ENCODE data around the gene TSPAN11. TPM values are rescaled to one million over a fixed set of nuclear protein-coding genes. Genes with fewer than 3 reads are reported as not detected.

The TSPAN11 gene
- total RNA-seq, 1 experiment from 2014 or later, result not detected

DNA sequence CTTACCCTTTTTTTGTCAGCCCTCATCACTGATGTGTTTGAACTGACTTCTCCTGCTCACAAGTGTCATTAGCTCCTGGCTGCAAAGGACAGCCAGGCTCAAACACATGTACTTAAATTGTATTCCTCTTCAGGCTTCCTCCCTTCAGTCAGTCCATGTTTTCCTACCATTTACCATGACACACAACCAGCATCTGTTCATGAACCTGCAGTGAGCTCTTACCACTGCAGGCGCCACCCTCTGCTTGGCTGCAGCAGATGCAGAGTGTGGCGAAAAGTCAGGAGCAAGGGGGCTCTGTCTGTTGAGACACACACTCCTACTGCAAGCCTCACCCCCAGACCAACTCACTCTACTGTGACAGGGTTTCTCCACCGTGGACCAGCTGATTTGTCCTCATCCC is 70.2 kb downstream of the TSPAN11 start:
- Histone ChIP-seq H3K27ac (ENCODE audit: low read length) (no peak overlapping the region), H3K27me3 (ENCODE audit: control insufficient read depth, insufficient read depth, low read length) (no peaks in the 10 kb centered on the region), H3K36me3 (ENCODE audit: control insufficient read depth, insufficient read depth, low read length) (no peaks in the 10 kb centered on the region), H3K9me3 (ENCODE audit: control insufficient read depth, insufficient read depth, low read depth, low read length) (no peaks in the 10 kb centered on the region), H3K4me3 (ENCODE audit: low read depth in 2 of 2, low read length in 2 of 2) (no peak overlapping the region), H3K4me1 (ENCODE audit: control insufficient read depth, insufficient read depth, low read length) (no peaks in the 10 kb centered on the region)
- ATAC-seq (no peak), DNase-seq (ENCODE audit: low read depth, low spot score) (no peak)
- in situ Hi-C loops (cut with HindIII; ENCODE audit: low pct_unique_long_range_greater_than_20kb, low sequenced_read_pairs), result no loop called here
- ChIA-PET POLR2A (no interaction called here), CTCF (no interaction called here)
- no TSS peak for BruUV-seq (replicated peaks)
- TF ChIP-seq SIN3A (IDR thresholded peaks at IDR 0.05; ENCODE audit: borderline replicate concordance, insufficient read depth, low read depth, low read length) (no peak), TCF7L2 (IDR thresholded peaks at IDR 0.05; ENCODE audit: low read depth, low read length) (no peak), POLR2AphosphoS5 (IDR thresholded peaks at IDR 0.05; ENCODE audit: low read depth, low read length) (no peak)
- TF ChIP-seq, protein P1, sequence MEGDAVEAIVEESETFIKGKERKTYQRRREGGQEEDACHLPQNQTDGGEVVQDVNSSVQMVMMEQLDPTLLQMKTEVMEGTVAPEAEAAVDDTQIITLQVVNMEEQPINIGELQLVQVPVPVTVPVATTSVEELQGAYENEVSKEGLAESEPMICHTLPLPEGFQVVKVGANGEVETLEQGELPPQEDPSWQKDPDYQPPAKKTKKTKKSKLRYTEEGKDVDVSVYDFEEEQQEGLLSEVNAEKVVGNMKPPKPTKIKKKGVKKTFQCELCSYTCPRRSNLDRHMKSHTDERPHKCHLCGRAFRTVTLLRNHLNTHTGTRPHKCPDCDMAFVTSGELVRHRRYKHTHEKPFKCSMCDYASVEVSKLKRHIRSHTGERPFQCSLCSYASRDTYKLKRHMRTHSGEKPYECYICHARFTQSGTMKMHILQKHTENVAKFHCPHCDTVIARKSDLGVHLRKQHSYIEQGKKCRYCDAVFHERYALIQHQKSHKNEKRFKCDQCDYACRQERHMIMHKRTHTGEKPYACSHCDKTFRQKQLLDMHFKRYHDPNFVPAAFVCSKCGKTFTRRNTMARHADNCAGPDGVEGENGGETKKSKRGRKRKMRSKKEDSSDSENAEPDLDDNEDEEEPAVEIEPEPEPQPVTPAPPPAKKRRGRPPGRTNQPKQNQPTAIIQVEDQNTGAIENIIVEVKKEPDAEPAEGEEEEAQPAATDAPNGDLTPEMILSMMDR (IDR thresholded peaks at IDR 0.05), result no peak
- TF ChIP-seq, protein P2, sequence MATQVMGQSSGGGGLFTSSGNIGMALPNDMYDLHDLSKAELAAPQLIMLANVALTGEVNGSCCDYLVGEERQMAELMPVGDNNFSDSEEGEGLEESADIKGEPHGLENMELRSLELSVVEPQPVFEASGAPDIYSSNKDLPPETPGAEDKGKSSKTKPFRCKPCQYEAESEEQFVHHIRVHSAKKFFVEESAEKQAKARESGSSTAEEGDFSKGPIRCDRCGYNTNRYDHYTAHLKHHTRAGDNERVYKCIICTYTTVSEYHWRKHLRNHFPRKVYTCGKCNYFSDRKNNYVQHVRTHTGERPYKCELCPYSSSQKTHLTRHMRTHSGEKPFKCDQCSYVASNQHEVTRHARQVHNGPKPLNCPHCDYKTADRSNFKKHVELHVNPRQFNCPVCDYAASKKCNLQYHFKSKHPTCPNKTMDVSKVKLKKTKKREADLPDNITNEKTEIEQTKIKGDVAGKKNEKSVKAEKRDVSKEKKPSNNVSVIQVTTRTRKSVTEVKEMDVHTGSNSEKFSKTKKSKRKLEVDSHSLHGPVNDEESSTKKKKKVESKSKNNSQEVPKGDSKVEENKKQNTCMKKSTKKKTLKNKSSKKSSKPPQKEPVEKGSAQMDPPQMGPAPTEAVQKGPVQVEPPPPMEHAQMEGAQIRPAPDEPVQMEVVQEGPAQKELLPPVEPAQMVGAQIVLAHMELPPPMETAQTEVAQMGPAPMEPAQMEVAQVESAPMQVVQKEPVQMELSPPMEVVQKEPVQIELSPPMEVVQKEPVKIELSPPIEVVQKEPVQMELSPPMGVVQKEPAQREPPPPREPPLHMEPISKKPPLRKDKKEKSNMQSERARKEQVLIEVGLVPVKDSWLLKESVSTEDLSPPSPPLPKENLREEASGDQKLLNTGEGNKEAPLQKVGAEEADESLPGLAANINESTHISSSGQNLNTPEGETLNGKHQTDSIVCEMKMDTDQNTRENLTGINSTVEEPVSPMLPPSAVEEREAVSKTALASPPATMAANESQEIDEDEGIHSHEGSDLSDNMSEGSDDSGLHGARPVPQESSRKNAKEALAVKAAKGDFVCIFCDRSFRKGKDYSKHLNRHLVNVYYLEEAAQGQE (IDR thresholded peaks at IDR 0.05; ENCODE audit: insufficient read depth in 1 of 2, low read depth in 2 of 2, low read length in 1 of 2), result no peak
- intact Hi-C loops (cut with micrococcal nuclease; ENCODE audit: unreplicated experiment), result no loop called here

DNA sequence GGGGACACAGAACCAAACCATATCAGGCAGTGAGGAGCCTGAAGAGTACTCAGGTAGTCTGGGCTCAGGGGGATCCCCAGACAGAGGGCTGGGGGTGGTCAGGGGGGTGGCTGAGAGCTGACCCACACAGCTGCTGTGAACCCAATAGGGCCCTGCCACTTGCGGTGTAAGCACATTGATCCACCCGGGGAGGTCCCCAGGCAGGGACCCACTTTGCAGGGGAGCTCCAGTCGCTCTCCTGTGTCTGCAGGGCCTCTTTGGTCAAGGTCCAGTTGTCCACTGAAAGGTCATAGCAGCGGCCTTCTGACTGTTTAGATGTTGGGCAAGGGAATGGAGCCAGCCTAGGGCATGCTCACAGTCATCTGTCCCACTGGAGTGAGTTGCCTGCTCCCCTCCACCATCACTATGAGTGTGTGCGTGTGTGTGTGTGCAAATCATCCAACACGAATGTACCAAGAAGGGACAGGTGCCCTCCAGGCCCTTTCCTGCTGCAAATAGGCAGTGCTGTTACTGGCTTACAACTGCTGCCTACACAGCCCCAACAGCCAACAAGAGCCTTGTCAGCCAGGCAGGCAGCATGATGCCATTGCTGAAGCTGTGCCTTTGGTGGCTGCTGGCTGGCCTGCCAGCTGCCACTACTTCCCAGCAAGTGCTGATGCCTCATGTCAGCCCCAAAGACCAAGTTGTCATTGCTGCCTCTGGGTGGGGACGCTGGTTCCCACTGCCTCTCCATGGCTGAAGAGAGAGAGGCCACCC is 71.3 kb downstream of the TSPAN11 start:
- no peaks in the 10 kb centered on the region for H3K27me3 ChIP-seq (ENCODE audit: control insufficient read depth, insufficient read depth, low read length)
- H3K9me3 ChIP-seq (ENCODE audit: control insufficient read depth, insufficient read depth, low read depth, low read length), result no peaks in the 10 kb centered on the region
- no peaks in the 10 kb centered on the region for H3K36me3 ChIP-seq (ENCODE audit: control insufficient read depth, insufficient read depth, low read length)
- POLR2A ChIA-PET, result no interaction called here
- CTCF ChIA-PET, result no interaction called here
- no TSS peak for BruUV-seq (replicated peaks)
- no peak overlapping the region for H3K27ac ChIP-seq (ENCODE audit: low read length)
- in situ Hi-C loops (cut with HindIII; ENCODE audit: low pct_unique_long_range_greater_than_20kb, low sequenced_read_pairs) (no loop called here), intact Hi-C loops (cut with micrococcal nuclease; ENCODE audit: unreplicated experiment) (no loop called here)
- no peak for ATAC-seq
- H3K4me3 ChIP-seq (ENCODE audit: low read depth in 2 of 2, low read length in 2 of 2), result no peak overlapping the region
- DNase-seq (ENCODE audit: low read depth, low spot score), result no peak
- TF ChIP-seq, protein P1 (IDR thresholded peaks at IDR 0.05), result no peak
- no peaks in the 10 kb centered on the region for H3K4me1 ChIP-seq (ENCODE audit: control insufficient read depth, insufficient read depth, low read length)
